CD14-positive monocyte (primary cell): ENCODE measurements around the gene SPATA45. TPM values are rescaled to one million over a fixed set of nuclear protein-coding genes. Genes with fewer than 3 reads are reported as not detected.

Experiments used
- DNase-seq, 3 donors: peaks; one replicate each; pipeline ENCODE4 v3.0.0-alpha.2; 2011 to 2022
- H2AFZ ChIP-seq: 2 replicates; pipeline ENCODE4 v1.6.0; 2012; ENCODE audit warnings: mild to moderate bottlenecking, low read depth, low read length, inconsistent platforms; ENCODE audit not compliant: insufficient read depth, poor library complexity, severe bottlenecking
- H3K27ac ChIP-seq, 2 donors: 1 replicate in 1 of 2; 2 replicates in 1 of 2; pipeline ENCODE4 v1.5.1; 2012 to 2013; ENCODE audit warnings: low read length in 2 of 2, control low read depth in 1 of 2, inconsistent platforms in 1 of 2, low read depth in 1 of 2, mild to moderate bottlenecking in 1 of 2
- H3K27me3 ChIP-seq, 2 donors: one replicate each; pipeline versions ENCODE4 v1.6.0 to v1.6.1; 2011 to 2013; ENCODE audit warnings: low read length in 2 of 2; ENCODE audit not compliant: control insufficient read depth in 2 of 2, insufficient read depth in 2 of 2
- H3K36me3 ChIP-seq, 2 donors: replicated peaks in 1 of 2; 1 replicate in 1 of 2; 2 replicates in 1 of 2; pipeline versions ENCODE4 v1.5.1 to v1.6.1; 2012 to 2013; ENCODE audit warnings: low read length in 2 of 2, control low read depth in 1 of 2, inconsistent platforms in 1 of 2, mild to moderate bottlenecking in 1 of 2; ENCODE audit not compliant: insufficient read depth in 2 of 2, control insufficient read depth in 1 of 2
- H3K4me1 ChIP-seq, 2 donors: 1 replicate in 1 of 2; 2 replicates in 1 of 2; pipeline versions ENCODE4 v1.5.1 to v1.6.1; 2012 to 2013; ENCODE audit warnings: low read length in 2 of 2, control low read depth in 1 of 2, inconsistent platforms in 1 of 2, mild to moderate bottlenecking in 1 of 2, moderate library complexity in 1 of 2; ENCODE audit not compliant: insufficient read depth in 2 of 2, control insufficient read depth in 1 of 2
- H3K4me2 ChIP-seq: replicated peaks from 2 replicates; pipeline ENCODE3; 2012; ENCODE audit warnings: low read length, moderate library complexity, mild to moderate bottlenecking; ENCODE audit not compliant: poor library complexity, severe bottlenecking; ENCODE audit errors: extremely low read depth
- H3K4me3 ChIP-seq, 3 experiments: fragments of 200-600 bp in 1 of 3; sonication (generic) in 1 of 3; replicated peaks in 1 of 3; 1 replicate in 2 of 3; 2 replicates in 1 of 3; pipeline ENCODE4 v1.5.1; 2011 to 2013; ENCODE audit warnings: low read length in 3 of 3, mild to moderate bottlenecking in 3 of 3, control low read depth in 2 of 3, low read depth in 2 of 3, inconsistent platforms in 1 of 3, moderate library complexity in 1 of 3
- H3K79me2 ChIP-seq: 2 replicates; pipeline ENCODE4 v1.6.0; 2012; ENCODE audit warnings: mild to moderate bottlenecking, control low read depth, inconsistent platforms, low read length, moderate library complexity; ENCODE audit not compliant: insufficient read depth
- H3K9ac ChIP-seq: 2 replicates; pipeline ENCODE4 v1.6.0; 2017; ENCODE audit warnings: low read length, mild to moderate bottlenecking; ENCODE audit not compliant: insufficient read depth, poor library complexity, severe bottlenecking
- H3K9me3 ChIP-seq, 2 donors: replicated peaks in 1 of 2; 1 replicate in 1 of 2; 2 replicates in 1 of 2; pipeline versions ENCODE4 v1.5.1 to v1.6.1; 2012 to 2013; ENCODE audit warnings: low read length in 2 of 2, control low read depth in 1 of 2; ENCODE audit not compliant: control insufficient read depth in 1 of 2, insufficient read depth in 1 of 2
- H4K20me1 ChIP-seq: 2 replicates; pipeline ENCODE4 v1.6.0; 2012; ENCODE audit warnings: mild to moderate bottlenecking, low read length, control low read depth, moderate library complexity; ENCODE audit not compliant: insufficient read depth
- H3K27ac Mint-ChIP-seq, 7 donors: one replicate each; pipeline ENCODE4 v1.8.0; 2020; ENCODE audit warnings: mild to moderate bottlenecking in 7 of 7, mixed read lengths in 7 of 7, moderate library complexity in 6 of 7, inconsistent platforms in 2 of 7
- H3K27me3 Mint-ChIP-seq, 3 donors: one replicate each; pipeline ENCODE4 v1.8.0; 2021 to 2022; ENCODE audit warnings: low read depth in 3 of 3, mild to moderate bottlenecking in 3 of 3, mixed read lengths in 3 of 3, moderate library complexity in 3 of 3, inconsistent platforms in 1 of 3
- H3K36me3 Mint-ChIP-seq, 2 donors: one replicate each; pipeline ENCODE4 v1.8.0; 2020; ENCODE audit warnings: mixed read lengths in 2 of 2, inconsistent platforms in 1 of 2, mild to moderate bottlenecking in 1 of 2
- H3K4me1 Mint-ChIP-seq: one replicate; pipeline ENCODE4 v1.8.0; 2020; ENCODE audit warnings: mild to moderate bottlenecking, mixed read lengths
- H3K4me3 Mint-ChIP-seq, 2 donors: one replicate each; pipeline ENCODE4 v1.8.0; 2020; ENCODE audit warnings: mild to moderate bottlenecking in 2 of 2, mixed read lengths in 2 of 2, moderate library complexity in 1 of 2
- H3K9me3 Mint-ChIP-seq, 7 donors: one replicate each; pipeline ENCODE4 v1.8.0; 2020 to 2022; ENCODE audit warnings: mixed read lengths in 7 of 7, mild to moderate bottlenecking in 6 of 7, moderate library complexity in 6 of 7, inconsistent platforms in 2 of 7
- WGBS: methylation state at CpG from one replicate; pipeline ENCODE4 v1.1.5; 2013; ENCODE audit warnings: missing lambda C conversion rate; ENCODE audit not compliant: insufficient coverage; 5-methylcytosine and 5-hydroxymethylcytosine counted together
- intact Hi-C, 2 donors: fragments of 100-400 bp; cut with micrococcal nuclease; formaldehyde crosslinking; loops; one replicate each; pipeline versions ENCODE4 v1.15.0 to v1.15.1; 2023
- polyA plus RNA-seq, 3 donors: library from polyadenylated mRNA; depleted of rRNA in 1 of 3; unstranded in 2 of 3; stranded (reverse) in 1 of 3; fragments of 300-500 nt in 2 of 3; fragments of >200 nt in 1 of 3; fragmentation: Illumina TruSeq in 2 of 3; gene quantifications; 1 replicate in 2 of 3; 2 replicates in 1 of 3; pipeline ENCODE4 v1.2.3, GENCODE V29; 2012 to 2021
- TF ChIP-seq, protein P1 (sequence below): fragments of 200-600 bp; IDR thresholded peaks from one replicate; pipeline ENCODE4 v1.8.0; 2022; ENCODE audit warnings: antibody characterized with exemption, mild to moderate bottlenecking

Gene SPATA45
- polyA plus RNA-seq, 3 donors: 0.29 TPM; not detected in 2

DNA sequence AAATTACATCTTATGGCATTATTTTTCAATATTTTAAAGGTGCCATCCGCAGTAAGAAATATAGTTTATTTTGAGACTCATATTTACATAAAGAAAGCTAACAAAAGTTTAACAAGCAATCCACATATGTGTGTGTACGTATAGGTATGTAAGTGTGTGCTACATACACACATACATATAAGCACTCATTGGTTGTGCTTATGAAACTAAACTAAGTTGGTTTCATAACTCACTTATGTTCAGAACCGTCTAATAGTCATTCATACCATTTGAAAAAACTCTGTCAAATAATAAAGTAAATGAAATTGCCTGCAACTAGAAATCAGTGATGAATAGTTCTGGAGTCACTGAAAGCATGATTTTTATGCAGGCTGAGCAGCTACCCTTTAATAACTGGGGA lies 41.7 kb downstream of the SPATA45 start:
- Histone ChIP-seq H3K27me3 (no peaks in the 10 kb centered on the region), H3K9me3 (no peaks in the 10 kb centered on the region), H4K20me1 (no peaks in the 10 kb centered on the region), H3K36me3 (peaks cover 71% of the 10 kb centered on the region in 2 donors), H3K27ac (no peak overlapping the region), H3K9ac (no peak overlapping the region), H3K4me1 (no peaks in the 10 kb centered on the region), H3K4me2 (no peak overlapping the region), H3K79me2 (no peaks in the 10 kb centered on the region), H3K4me3 (no peak overlapping the region), H2AFZ (no peak overlapping the region)
- Mint-ChIP-seq H3K9me3 (peaks cover 0 to 2% (median 0%) of the 10 kb centered on the region in 7 donors), H3K27me3 (no peaks in the 10 kb centered on the region), H3K27ac (no peak overlapping the region), H3K36me3 (peaks cover 58 to 72% of the 10 kb centered on the region in 2 donors), H3K4me3 (no peak overlapping the region), H3K4me1 (no peaks in the 10 kb centered on the region)
- intact Hi-C loops: no loop called here
- DNase-seq: no peak
- no CpG with 5 or more reads among the region's 3 CpGs for WGBS
- TF ChIP-seq, protein P1, sequence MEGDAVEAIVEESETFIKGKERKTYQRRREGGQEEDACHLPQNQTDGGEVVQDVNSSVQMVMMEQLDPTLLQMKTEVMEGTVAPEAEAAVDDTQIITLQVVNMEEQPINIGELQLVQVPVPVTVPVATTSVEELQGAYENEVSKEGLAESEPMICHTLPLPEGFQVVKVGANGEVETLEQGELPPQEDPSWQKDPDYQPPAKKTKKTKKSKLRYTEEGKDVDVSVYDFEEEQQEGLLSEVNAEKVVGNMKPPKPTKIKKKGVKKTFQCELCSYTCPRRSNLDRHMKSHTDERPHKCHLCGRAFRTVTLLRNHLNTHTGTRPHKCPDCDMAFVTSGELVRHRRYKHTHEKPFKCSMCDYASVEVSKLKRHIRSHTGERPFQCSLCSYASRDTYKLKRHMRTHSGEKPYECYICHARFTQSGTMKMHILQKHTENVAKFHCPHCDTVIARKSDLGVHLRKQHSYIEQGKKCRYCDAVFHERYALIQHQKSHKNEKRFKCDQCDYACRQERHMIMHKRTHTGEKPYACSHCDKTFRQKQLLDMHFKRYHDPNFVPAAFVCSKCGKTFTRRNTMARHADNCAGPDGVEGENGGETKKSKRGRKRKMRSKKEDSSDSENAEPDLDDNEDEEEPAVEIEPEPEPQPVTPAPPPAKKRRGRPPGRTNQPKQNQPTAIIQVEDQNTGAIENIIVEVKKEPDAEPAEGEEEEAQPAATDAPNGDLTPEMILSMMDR: no peak

DNA sequence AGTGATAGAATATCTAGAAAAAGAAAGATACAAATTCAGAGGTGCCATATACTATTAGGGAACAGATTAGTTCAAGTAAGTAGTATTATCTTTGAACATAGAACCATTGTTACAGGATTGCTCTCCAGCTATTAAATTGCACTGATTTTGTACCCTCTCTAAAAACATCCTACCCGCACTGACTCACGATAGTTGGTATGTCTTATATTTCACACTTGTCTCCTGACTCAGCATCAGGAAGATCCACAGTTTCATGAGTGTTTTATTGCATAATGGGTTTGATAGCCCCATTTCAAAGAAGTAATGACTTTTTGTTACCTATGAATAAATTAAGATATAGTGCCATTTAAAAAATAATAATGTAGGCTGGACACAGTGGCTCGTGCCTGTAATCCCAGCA lies 49.8 kb downstream of the SPATA45 start:
- no peaks in the 10 kb centered on the region for H4K20me1 ChIP-seq
- H3K9me3 Mint-ChIP-seq: peaks cover 0 to 7% (median 0%) of the 10 kb centered on the region in 7 donors
- TF ChIP-seq, protein P1: no peak
- H3K9ac ChIP-seq: no peak overlapping the region
- peak in 1 of 3 donors; percentile 18 for DNase-seq
- peaks cover 27% of the 10 kb centered on the region for H3K4me1 Mint-ChIP-seq
- H3K36me3 Mint-ChIP-seq: peaks cover 44 to 47% of the 10 kb centered on the region in 2 donors
- no peak overlapping the region for H3K4me3 ChIP-seq
- H3K9me3 ChIP-seq: no peaks in the 10 kb centered on the region
- peaks cover 0 to 1% (median 0%) of the 10 kb centered on the region in 3 donors for H3K27me3 Mint-ChIP-seq
- H3K4me1 ChIP-seq: peaks cover 36 to 37% of the 10 kb centered on the region in 2 donors
- no peak overlapping the region for H3K27ac Mint-ChIP-seq
- no CpG with 5 or more reads among the region's 3 CpGs for WGBS
- H3K36me3 ChIP-seq: peaks cover 36 to 46% of the 10 kb centered on the region in 2 donors
- H3K4me3 Mint-ChIP-seq: no peak overlapping the region
- H3K27ac ChIP-seq: no peak overlapping the region
- no peaks in the 10 kb centered on the region for H3K27me3 ChIP-seq
- no peak overlapping the region for H3K4me2 ChIP-seq
- H2AFZ ChIP-seq: no peak overlapping the region
- intact Hi-C loops: loop anchor here in 1 of 2 donors (10.0 kb wide), 2 partner anchors 57 to 217 kb away; partner anchors contain the start of genes ANGEL2 and FLVCR1
- peaks cover 12% of the 10 kb centered on the region for H3K79me2 ChIP-seq
